Measurements from ENCODE around the gene ATP6V0B. TPM values are rescaled to one million over a fixed set of nuclear protein-coding genes. Genes with fewer than 3 reads are reported as not detected.

The ATP6V0B gene
- total RNA-seq, 1 experiment from 2014 or later, result 237 TPM

DNA sequence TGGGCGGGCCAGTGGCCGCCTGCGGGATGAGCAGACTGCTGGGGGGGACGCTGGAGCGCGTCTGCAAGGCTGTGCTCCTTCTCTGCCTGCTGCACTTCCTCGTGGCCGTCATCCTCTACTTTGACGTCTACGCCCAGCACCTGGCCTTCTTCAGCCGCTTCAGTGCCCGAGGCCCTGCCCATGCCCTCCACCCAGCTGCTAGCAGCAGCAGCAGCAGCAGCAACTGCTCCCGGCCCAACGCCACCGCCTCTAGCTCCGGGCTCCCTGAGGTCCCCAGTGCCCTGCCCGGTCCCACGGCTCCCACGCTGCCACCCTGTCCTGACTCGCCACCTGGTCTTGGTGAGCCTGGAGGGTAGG is 6.4 kb downstream of the ATP6V0B start:
- H3K36me3 ChIP-seq (replicated peaks; ENCODE audit: control insufficient read depth, insufficient read depth, low read length), result peaks cover 22% of the 10 kb centered on the region
- H3K27me3 ChIP-seq (ENCODE audit: control insufficient read depth, insufficient read depth, low read length), result no peaks in the 10 kb centered on the region; the same call in 1 of the 2 replicates
- no peak overlapping the region for H3K4me3 ChIP-seq (ENCODE audit: insufficient read depth, low read depth, low read length)
- peak; percentile 63 for DNase-seq

DNA sequence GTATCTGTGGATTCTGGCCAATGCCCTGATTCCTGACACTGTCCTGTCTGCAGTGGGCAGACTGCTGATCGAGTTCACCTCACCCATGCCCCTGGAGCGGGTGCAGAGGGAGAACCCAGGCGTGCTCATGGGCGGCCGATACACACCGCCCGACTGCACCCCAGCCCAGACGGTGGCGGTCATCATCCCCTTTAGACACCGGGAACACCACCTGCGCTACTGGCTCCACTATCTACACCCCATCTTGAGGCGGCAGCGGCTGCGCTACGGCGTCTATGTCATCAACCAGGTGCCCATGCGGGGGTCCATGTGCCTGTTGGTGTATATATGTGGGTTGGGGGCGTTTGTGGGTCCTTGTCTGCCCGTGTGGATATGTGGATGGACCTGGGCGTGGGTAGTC is 6.9 kb downstream of the ATP6V0B start:
- H3K36me3 ChIP-seq (replicated peaks; ENCODE audit: control insufficient read depth, insufficient read depth, low read length), result peaks cover 17% of the 10 kb centered on the region
- H3K27me3 ChIP-seq (ENCODE audit: control insufficient read depth, insufficient read depth, low read length), result no peaks in the 10 kb centered on the region; the same call in 1 of the 2 replicates
- no peak overlapping the region for H3K4me3 ChIP-seq (ENCODE audit: insufficient read depth, low read depth, low read length)
- DNase-seq, result no peak

DNA sequence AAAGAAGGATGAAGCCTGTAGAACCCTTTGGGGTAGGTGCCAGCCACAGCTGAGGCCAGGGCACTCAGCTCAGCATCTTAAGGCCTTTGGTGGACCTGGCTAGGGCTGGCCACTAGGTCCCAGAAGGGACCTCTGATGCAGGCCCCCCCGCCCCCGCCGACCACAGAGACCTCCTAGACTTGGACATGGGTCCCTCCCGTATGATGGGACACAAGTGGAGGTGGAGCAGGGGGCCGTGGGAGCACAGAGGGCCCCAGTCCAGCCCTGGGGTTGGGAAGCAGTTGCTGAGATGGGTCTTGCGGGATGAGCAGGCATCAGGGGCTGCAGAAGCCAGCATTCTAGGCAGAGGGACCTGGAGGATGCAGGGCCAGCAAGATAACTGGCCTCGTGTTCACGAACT is 7.5 kb downstream of the ATP6V0B start:
- Histone ChIP-seq H3K36me3 (replicated peaks; ENCODE audit: control insufficient read depth, insufficient read depth, low read length) (peaks cover 12% of the 10 kb centered on the region), H3K27me3 (ENCODE audit: control insufficient read depth, insufficient read depth, low read length) (no peaks in the 10 kb centered on the region; the same call in 1 of the 2 replicates), H3K4me3 (ENCODE audit: insufficient read depth, low read depth, low read length) (no peak overlapping the region)
- DNase-seq, result no peak

DNA sequence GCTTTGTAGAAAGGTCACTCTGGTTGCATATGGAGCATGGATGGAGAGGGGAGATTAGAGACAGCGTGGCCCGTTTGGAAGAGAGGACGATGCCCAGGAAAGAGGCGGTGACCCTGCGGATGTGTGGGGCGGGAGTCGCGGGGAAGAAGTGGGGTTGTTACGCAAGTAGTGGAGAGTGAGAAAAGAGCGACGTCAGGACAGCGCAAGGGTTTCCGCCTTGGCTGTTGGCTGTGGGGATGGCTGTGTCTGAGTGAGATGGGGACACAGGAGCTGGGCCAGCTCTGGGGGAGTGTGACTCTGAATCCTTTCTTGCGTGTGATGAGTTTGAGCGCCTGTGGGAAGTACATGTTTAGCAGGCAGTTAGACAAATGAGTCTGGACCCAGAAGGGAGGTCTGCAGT is 8.0 kb downstream of the ATP6V0B start:
- H3K4me3 ChIP-seq (ENCODE audit: insufficient read depth, low read depth, low read length), result no peak overlapping the region
- DNase-seq, result peak; percentile 42
- no peaks in the 10 kb centered on the region; the same call in 1 of the 2 replicates for H3K27me3 ChIP-seq (ENCODE audit: control insufficient read depth, insufficient read depth, low read length)
- peaks cover 10% of the 10 kb centered on the region for H3K36me3 ChIP-seq (replicated peaks; ENCODE audit: control insufficient read depth, insufficient read depth, low read length)

GRCh38 chr1:43983253-43983899 is 8.6 kb downstream of the ATP6V0B start:
- H3K36me3 ChIP-seq (replicated peaks; ENCODE audit: control insufficient read depth, insufficient read depth, low read length), result peaks cover 10% of the 10 kb centered on the region

DNA sequence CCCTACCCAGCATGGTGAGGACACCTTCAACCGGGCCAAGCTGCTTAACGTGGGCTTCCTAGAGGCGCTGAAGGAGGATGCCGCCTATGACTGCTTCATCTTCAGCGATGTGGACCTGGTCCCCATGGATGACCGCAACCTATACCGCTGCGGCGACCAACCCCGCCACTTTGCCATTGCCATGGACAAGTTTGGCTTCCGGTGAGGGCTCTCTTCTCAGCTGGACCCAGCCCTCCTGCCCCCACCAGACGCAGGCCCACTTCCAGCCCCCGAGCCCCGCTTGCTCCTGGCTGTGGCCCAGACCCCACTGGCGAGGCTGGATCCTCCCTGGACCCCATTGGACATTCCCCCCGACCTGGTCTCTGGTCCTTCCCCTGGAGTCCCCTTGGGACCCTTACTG is 10.1 kb downstream of the ATP6V0B start:
- Histone ChIP-seq H3K36me3 (replicated peaks; ENCODE audit: control insufficient read depth, insufficient read depth, low read length) (peaks cover 10% of the 10 kb centered on the region), H3K27me3 (ENCODE audit: control insufficient read depth, insufficient read depth, low read length) (no peaks in the 10 kb centered on the region; the same call in 1 of the 2 replicates), H3K4me3 (ENCODE audit: insufficient read depth, low read depth, low read length) (no peak overlapping the region)
- no peak for DNase-seq

More at GRCh38 chr1:43983253-43983899, 8.6 kb downstream of the ATP6V0B start:
- Histone ChIP-seq H3K4me3 (ENCODE audit: insufficient read depth, low read depth, low read length) (no peak overlapping the region), H3K27me3 (ENCODE audit: control insufficient read depth, insufficient read depth, low read length) (no peaks in the 10 kb centered on the region; the same call in 1 of the 2 replicates)
- peak; percentile 46 for DNase-seq

DNA sequence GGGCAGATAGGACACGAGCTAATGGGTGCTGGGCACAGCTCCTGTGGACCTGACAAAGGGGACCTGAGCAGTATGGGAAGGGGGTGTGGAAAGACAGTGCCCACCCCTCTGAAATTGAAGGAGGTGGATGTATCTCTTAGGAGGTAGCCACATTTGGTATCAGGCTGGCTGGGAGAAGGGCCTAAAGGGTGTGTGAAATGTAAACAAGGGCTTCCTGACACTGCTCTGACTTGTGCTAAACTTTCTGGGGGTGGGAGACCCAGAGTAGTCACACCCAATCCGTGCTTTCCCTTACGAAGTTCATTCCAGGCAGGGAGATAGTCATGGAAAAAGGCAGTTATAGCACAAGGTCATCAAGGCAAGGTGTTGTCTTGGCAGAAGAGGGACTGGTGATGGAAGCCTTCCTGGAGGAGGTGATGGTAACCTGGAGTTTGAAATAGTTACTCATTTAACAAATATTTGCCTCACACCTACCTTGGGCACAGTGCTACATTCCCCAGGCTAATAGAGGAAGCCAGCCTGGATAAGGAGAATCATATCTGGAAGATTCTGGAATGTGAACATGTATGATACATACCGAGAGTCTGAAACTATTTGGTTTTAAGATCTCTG is 11.3 kb downstream of the ATP6V0B start:
- Histone ChIP-seq H3K27me3 (ENCODE audit: control insufficient read depth, insufficient read depth, low read length) (no peaks in the 10 kb centered on the region; the same call in 1 of the 2 replicates), H3K4me3 (ENCODE audit: insufficient read depth, low read depth, low read length) (no peak overlapping the region), H3K36me3 (replicated peaks; ENCODE audit: control insufficient read depth, insufficient read depth, low read length) (peaks cover 8% of the 10 kb centered on the region)
- DNase-seq, result no peak

GRCh38 chr1:43986712-43987111 is 12.0 kb downstream of the ATP6V0B start:
- Histone ChIP-seq H3K27me3 (ENCODE audit: control insufficient read depth, insufficient read depth, low read length) (no peaks in the 10 kb centered on the region; the same call in 1 of the 2 replicates), H3K36me3 (replicated peaks; ENCODE audit: control insufficient read depth, insufficient read depth, low read length) (peaks cover 8% of the 10 kb centered on the region), H3K4me3 (ENCODE audit: insufficient read depth, low read depth, low read length) (no peak overlapping the region)
- peak; percentile 50 for DNase-seq

GRCh38 chr1:43987159-43987902 is 12.6 kb downstream of the ATP6V0B start:
- no peak for DNase-seq
- H3K36me3 ChIP-seq (replicated peaks; ENCODE audit: control insufficient read depth, insufficient read depth, low read length), result peaks cover 8% of the 10 kb centered on the region
- H3K4me3 ChIP-seq (ENCODE audit: insufficient read depth, low read depth, low read length), result no peak overlapping the region
- peaks cover 1% of the 10 kb centered on the region; the same call in 1 of the 2 replicates for H3K27me3 ChIP-seq (ENCODE audit: control insufficient read depth, insufficient read depth, low read length)

DNA sequence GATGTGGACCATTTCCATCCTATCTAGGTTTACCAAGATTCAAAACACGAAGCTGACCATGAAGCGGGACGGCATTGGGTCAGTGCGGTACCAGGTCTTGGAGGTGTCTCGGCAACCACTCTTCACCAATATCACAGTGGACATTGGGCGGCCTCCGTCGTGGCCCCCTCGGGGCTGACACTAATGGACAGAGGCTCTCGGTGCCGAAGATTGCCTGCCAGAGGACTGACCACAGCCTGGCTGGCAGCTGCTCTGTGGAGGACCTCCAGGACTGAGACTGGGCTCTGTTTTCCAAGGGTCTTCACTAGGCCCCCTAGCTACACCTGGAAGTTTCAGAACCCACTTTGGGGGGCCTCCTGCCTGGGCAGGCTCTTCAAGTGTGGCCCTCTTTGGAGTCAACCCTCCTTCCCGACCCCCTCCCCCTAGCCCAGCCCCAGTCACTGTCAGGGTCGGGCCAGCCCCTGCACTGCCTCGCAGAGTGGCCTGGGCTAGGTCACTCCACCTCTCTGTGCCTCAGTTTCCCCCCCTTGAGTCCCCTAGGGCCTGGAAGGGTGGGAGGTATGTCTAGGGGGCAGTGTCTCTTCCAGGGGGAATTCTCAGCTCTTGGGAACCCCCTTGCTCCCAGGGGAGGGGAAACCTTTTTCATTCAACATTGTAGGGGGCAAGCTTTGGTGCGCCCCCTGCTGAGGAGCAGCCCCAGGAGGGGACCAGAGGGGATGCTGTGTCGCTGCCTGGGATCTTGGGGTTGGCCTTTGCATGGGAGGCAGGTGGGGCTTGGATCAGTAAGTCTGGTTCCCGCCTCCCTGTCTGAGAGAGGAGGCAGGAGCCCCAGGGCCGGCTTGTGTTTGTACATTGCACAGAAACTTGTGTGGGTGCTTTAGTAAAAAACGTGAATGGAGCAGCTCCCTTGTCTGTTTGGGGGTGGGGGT is 15.8 kb downstream of the ATP6V0B start:
- Histone ChIP-seq H3K36me3 (replicated peaks; ENCODE audit: control insufficient read depth, insufficient read depth, low read length) (peaks cover 2% of the 10 kb centered on the region), H3K4me3 (ENCODE audit: insufficient read depth, low read depth, low read length) (peak overlapping the region; percentile 86), H3K27me3 (ENCODE audit: control insufficient read depth, insufficient read depth, low read length) (peaks cover 2% of the 10 kb centered on the region; the same call in 1 of the 2 replicates)
- peak; percentile 77 for DNase-seq

DNA sequence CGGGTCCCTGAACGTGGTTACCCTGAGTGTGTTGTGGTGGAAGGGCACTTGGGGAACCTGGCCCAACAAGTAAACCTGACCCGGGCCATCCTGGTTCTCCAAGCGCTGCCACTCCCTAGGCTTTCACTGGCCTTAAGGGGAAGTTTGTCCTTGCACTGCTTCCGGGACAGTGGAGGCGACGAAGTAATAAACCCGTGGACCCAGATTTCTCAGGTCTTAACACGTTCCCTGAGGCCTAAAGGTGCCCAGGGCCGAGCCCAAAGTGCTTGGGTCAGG is 16.4 kb downstream of the ATP6V0B start:
- DNase-seq, result no peak
- Histone ChIP-seq H3K4me3 (ENCODE audit: insufficient read depth, low read depth, low read length) (peak overlapping the region; percentile 86), H3K27me3 (ENCODE audit: control insufficient read depth, insufficient read depth, low read length) (peaks cover 2% of the 10 kb centered on the region; the same call in 1 of the 2 replicates), H3K36me3 (replicated peaks; ENCODE audit: control insufficient read depth, insufficient read depth, low read length) (no peaks in the 10 kb centered on the region; the same call in 1 of the 2 replicates)

- Histone ChIP-seq H3K36me3 (replicated peaks; ENCODE audit: control insufficient read depth, insufficient read depth, low read length) (no peaks in the 10 kb centered on the region), H3K27me3 (ENCODE audit: control insufficient read depth, insufficient read depth, low read length) (peaks cover 2% of the 10 kb centered on the region; the same call in 1 of the 2 replicates), H3K4me3 (ENCODE audit: insufficient read depth, low read depth, low read length) (peak within 1 kb of the TSS; percentile 86)
- DNase-seq, result peak; percentile 98
Observed at GRCh38 chr1:43991476-43992231, 16.9 kb downstream of the ATP6V0B start, which contains the start of gene CCDC24. Gene CCDC24 (plus strand): TSS chr1:43991599. CDS start chr1:43991879, 280 bp downstream.

GRCh38 chr1:43992232-43992995 is 17.7 kb downstream of the ATP6V0B start:
- Histone ChIP-seq H3K4me3 (ENCODE audit: insufficient read depth, low read depth, low read length) (peak overlapping the region; percentile 86), H3K36me3 (replicated peaks; ENCODE audit: control insufficient read depth, insufficient read depth, low read length) (no peaks in the 10 kb centered on the region), H3K27me3 (ENCODE audit: control insufficient read depth, insufficient read depth, low read length) (peaks cover 2% of the 10 kb centered on the region; the same call in 1 of the 2 replicates)
- DNase-seq, result no peak

Measured in H7 (cell line).